Heart left ventricle (tissue), 16 donors: ENCODE measurements around the gene ANKRD40CL. TPM values are rescaled to one million over a fixed set of nuclear protein-coding genes. Genes with fewer than 3 reads are reported as not detected.

Experiments
- ATAC-seq, 4 donors: fragments of 200-7000 bp; cut with Tn5 transposase; one replicate each; pipeline ENCODE4 v1.9.1; 2020 to 2022; ENCODE audit warnings: moderate library complexity in 4 of 4, mild to moderate bottlenecking in 3 of 4, moderate number of reproducible peaks in 1 of 4
- DNase-seq, 5 donors: peaks; one replicate each; pipeline ENCODE4 v3.0.0-alpha.2; 2020
- H3K27ac ChIP-seq, 12 donors: fragments of 200-600 bp; sonication (generic) in 4 of 12; one replicate each; pipeline versions ENCODE4 v1.5.0 to v1.8.0; 2016 to 2022; ENCODE audit warnings: mild to moderate bottlenecking in 2 of 12
- H3K27me3 ChIP-seq, 9 donors: fragments of 200-600 bp; sonication (generic) in 2 of 9; one replicate each; pipeline versions ENCODE4 v1.5.1 to v1.8.0; 2016 to 2022; ENCODE audit warnings: mild to moderate bottlenecking in 3 of 9
- H3K36me3 ChIP-seq, 9 donors: fragments of 200-600 bp; sonication (generic) in 2 of 9; one replicate each; pipeline versions ENCODE4 v1.5.0 to v1.8.0; 2018 to 2022; ENCODE audit warnings: mild to moderate bottlenecking in 2 of 9
- H3K4me1 ChIP-seq, 12 donors: fragments of 200-600 bp; sonication (generic) in 4 of 12; one replicate each; pipeline versions ENCODE4 v1.5.0 to v1.8.0; 2016 to 2022; ENCODE audit warnings: mild to moderate bottlenecking in 3 of 12
- H3K4me3 ChIP-seq, 12 donors: fragments of 200-600 bp; sonication (generic) in 4 of 12; one replicate each; pipeline versions ENCODE4 v1.5.0 to v1.8.0; 2017 to 2022; ENCODE audit warnings: mild to moderate bottlenecking in 9 of 12, moderate library complexity in 4 of 12
- H3K9me3 ChIP-seq, 12 donors: fragments of 200-600 bp; sonication (generic) in 4 of 12; one replicate each; pipeline versions ENCODE4 v1.5.0 to v1.8.0; 2016 to 2022; ENCODE audit warnings: mild to moderate bottlenecking in 1 of 12
- POLR2A ChIP-seq, 2 donors: fragments of 450-650 bp; IDR thresholded peaks; one replicate each; pipeline ENCODE4 v1.6.1; 2017; ENCODE audit warnings: antibody characterized with exemption in 2 of 2, mild to moderate bottlenecking in 2 of 2, moderate library complexity in 2 of 2
- WGBS, 4 donors: extraction: QIAGEN DNeasy Blood & Tissue Kit in 2 of 4; methylation state at CpG; one replicate each; pipeline versions ENCODE4 v1.1.5 to v1.1.7; 2013 to 2018; 5-methylcytosine and 5-hydroxymethylcytosine counted together
- intact Hi-C, 10 donors: fragments of 100-400 bp; cut with DNase I; formaldehyde crosslinking; loops; one replicate each; pipeline versions ENCODE4 v1.11.1 to v1.14.2; 2022
- polyA plus RNA-seq, 2 donors: library from polyadenylated mRNA; stranded (reverse); fragments of 200-250 nt; gene quantifications; one replicate each; pipeline ENCODE4 v1.2.3, GENCODE V29; 2013
- total RNA-seq, 9 donors: library from RNA; depleted of rRNA in 2 of 9; stranded (reverse); fragments of >200 nt in 2 of 9; fragmentation: NEBNext Ultra II Directional in 3 of 9; extraction: Animal tissue kit (Norgen Biotek cat#: 25700) in 3 of 9; gene quantifications; one replicate each; pipeline versions ENCODE4 v1.1.0 to v1.2.4, GENCODE V29; 2016 to 2023
- TF ChIP-seq, protein P1 (sequence below), 12 donors: fragments of 200-600 bp; sonication (generic) in 4 of 12; IDR thresholded peaks; one replicate each; pipeline versions ENCODE4 v1.5.0 to v1.8.0; 2018 to 2022; ENCODE audit warnings: antibody characterized with exemption in 12 of 12, mild to moderate bottlenecking in 5 of 12
- donor health status: ischemic (EF 13 %, LVEDD 7.1; RV severe dilation, severe dysfunction).
- donor health status: healthy with polysubstance abuse.
- donor health status: DM: no; HTN: yes; CAD: no.
- donor health status: DM: no; HTN: no; CAD: no.
- donor health status: ischemic (EF 25% LVEDD 6.9; RV normal size, moderate dysfunction).
- donor health status: ischemic (EF 25% LVEDD 5.7; RV mildly dilated, moderate dysfunction).
- donor health status: healthy.
- donor health status: DM: yes; HTN: yes; CAD: no.
- donor health status: ischemic (EF 35%, LVEDD 5.7; RV mildly dilated, moderate dysfunction).
- donor health status: nonischemic (EF 11% LVEDD 7.7; RV severe dilation, severe dysfunction).
- donor health status: DM: yes; HTN: yes; CAD: no.
- donor health status: PGD.
- donor health status: ischemic (EF 29% LVEDD 5.4; RV normal size, mild dysfunction).
- donor health status: nonischemic (EF 23%, LVEDD 6.1; RV moderate dilation, normal function).

The ANKRD40CL gene
- total and polyA plus RNA-seq, 11 donors, result not detected

- Histone ChIP-seq H3K36me3 (no peaks in the 10 kb centered on the region), H3K4me3 (peak overlapping the region in 2 of 12 donors; percentile 1 to 72), H3K4me1 (peaks cover 8 to 77% (median 63%) of the 10 kb centered on the region in 12 donors), H3K27ac (no peak overlapping the region), H3K9me3 (no peaks in the 10 kb centered on the region), H3K27me3 (no peaks in the 10 kb centered on the region)
- 38 to 53% (median 49%) methylated on average over 3 of the region's 3 CpGs for WGBS, 4 donors
- intact Hi-C loops, result no loop called here
- TF ChIP-seq, protein P1, sequence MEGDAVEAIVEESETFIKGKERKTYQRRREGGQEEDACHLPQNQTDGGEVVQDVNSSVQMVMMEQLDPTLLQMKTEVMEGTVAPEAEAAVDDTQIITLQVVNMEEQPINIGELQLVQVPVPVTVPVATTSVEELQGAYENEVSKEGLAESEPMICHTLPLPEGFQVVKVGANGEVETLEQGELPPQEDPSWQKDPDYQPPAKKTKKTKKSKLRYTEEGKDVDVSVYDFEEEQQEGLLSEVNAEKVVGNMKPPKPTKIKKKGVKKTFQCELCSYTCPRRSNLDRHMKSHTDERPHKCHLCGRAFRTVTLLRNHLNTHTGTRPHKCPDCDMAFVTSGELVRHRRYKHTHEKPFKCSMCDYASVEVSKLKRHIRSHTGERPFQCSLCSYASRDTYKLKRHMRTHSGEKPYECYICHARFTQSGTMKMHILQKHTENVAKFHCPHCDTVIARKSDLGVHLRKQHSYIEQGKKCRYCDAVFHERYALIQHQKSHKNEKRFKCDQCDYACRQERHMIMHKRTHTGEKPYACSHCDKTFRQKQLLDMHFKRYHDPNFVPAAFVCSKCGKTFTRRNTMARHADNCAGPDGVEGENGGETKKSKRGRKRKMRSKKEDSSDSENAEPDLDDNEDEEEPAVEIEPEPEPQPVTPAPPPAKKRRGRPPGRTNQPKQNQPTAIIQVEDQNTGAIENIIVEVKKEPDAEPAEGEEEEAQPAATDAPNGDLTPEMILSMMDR (IDR thresholded peaks at IDR 0.05), result no peak
- TF ChIP-seq POLR2A (IDR thresholded peaks at IDR 0.05), result no peak
- ATAC-seq (no peak), DNase-seq (no peak)
Observed at GRCh38 chr17:50722746-50723145, 44.6 kb downstream of the ANKRD40CL start.

GRCh38 chr17:50721194-50722010 lies 45.9 kb downstream of the ANKRD40CL start:
- Histone ChIP-seq H3K4me1 (peaks cover 8 to 65% (median 52%) of the 10 kb centered on the region in 12 donors), H3K27ac (peak overlapping the region in 6 of 12 donors; percentile 19 to 99 (median 96)), H3K36me3 (no peaks in the 10 kb centered on the region), H3K4me3 (peak overlapping the region in 11 of 12 donors; percentile 62 to 99 (median 81)), H3K9me3 (no peaks in the 10 kb centered on the region), H3K27me3 (no peaks in the 10 kb centered on the region)
- no peak for DNase-seq
- ATAC-seq, result no peak
- no peak for TF ChIP-seq POLR2A (IDR thresholded peaks at IDR 0.05)
- TF ChIP-seq, protein P1 (IDR thresholded peaks at IDR 0.05), result no peak
- intact Hi-C loops, result no loop called here
- WGBS, 4 donors, result 5 to 7% (median 6%) methylated on average over 7 of the region's 7 CpGs

DNA sequence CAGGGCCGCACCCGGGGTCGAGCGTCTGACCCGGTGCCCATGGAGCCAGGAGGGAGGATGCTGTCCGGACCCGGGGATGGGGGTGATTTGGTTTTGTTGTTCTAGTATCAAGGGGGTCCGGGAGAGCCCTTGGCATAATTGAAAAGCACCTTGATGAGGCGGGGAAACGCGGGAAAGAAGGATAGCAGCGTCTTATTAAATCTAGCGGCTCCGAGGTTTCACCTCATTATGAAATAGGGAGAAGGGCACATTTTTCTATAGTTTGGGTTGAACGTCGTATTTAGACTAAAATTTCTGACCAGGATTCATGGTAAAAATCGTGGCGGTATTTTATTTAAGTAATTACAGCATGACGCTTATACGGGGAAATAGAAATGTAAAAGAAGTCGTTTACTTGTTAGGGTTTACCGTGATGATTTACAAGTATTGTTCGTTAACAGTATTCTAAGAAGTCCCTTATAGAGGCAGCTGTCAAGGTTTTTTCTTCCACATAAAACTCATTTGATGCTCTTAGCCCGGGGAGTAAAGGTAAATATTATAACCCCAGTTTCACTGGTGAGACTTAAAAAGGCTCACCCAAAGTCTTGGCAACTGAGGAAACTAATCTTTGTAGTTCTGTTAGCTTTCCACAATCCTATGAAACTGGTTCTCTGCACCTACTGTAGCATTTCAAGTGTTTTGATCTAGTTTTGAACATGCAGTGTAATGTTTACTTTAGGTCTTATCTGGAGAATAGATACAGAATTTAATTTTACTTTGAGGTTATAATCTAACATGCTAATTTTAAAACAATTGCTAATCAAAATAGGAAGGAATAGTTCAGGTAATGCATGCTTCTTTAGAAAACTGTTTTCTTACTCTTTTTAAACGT lies 47.2 kb downstream of the ANKRD40CL start:
- Histone ChIP-seq H3K4me3 (peak overlapping the region; percentile 62 to 99 (median 78)), H3K36me3 (no peaks in the 10 kb centered on the region), H3K27ac (peak overlapping the region; percentile 90 to 99 (median 96)), H3K27me3 (no peaks in the 10 kb centered on the region), H3K9me3 (no peaks in the 10 kb centered on the region), H3K4me1 (peaks cover 8 to 52% (median 41%) of the 10 kb centered on the region in 12 donors)
- no peak for ATAC-seq
- TF ChIP-seq POLR2A (IDR thresholded peaks at IDR 0.05), result no peak
- 0% methylated on average over 25 of the region's 25 CpGs for WGBS, 4 donors
- DNase-seq, result no peak
- intact Hi-C loops, result no loop called here

DNA sequence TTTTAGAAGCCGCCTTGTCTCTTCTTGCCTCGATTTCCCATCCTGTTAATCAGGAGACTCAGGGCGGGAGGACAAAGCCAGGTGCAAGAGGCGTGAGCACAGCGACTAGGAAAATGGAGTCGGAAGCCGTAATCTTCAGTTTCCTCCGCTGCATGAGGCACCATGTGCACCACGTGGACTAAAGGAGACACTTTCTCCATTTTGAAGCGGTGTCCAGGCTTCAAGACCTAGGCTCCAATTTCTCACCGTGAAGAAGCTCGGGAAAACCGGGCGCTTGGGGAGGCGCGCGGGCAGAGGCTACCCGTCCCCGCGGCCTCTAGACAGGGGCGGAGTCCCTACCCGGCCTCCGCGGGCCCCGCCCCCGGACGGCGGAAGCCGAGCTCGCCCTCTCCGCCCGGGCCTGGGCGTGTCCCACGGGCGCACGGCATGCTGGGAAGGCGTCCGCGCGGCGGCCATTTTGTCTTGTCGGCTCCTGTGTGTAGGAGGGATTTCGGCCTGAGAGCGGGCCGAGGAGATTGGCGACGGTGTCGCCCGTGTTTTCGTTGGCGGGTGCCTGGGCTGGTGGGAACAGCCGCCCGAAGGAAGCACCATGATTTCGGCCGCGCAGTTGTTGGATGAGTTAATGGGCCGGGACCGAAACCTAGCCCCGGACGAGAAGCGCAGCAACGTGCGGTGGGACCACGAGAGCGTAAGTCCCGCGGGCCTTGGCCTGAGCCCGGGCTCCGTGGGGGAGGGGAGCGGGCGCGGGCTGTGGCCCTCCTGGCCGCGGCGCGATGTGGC lies 48.0 kb downstream of the ANKRD40CL start, which contains the start of gene LUC7L3:
Gene LUC7L3, plus strand, starts transcription at position 460 of the 780 bp plus-strand sequence. Its CDS starts 130 bp downstream, at position 590.
- TF ChIP-seq, protein P1 (IDR thresholded peaks at IDR 0.05), result no peak
- TF ChIP-seq POLR2A (IDR thresholded peaks at IDR 0.05), result peak in 1 of 2 donors; percentile 73

More for the DNA sequence above, 48.0 kb downstream of the ANKRD40CL start, which contains the start of gene LUC7L3:
- Histone ChIP-seq H3K4me1 (peaks cover 8 to 51% (median 39%) of the 10 kb centered on the region in 12 donors), H3K27me3 (no peaks in the 10 kb centered on the region), H3K36me3 (no peaks in the 10 kb centered on the region), H3K9me3 (no peaks in the 10 kb centered on the region), H3K27ac (peak within 1 kb of the TSS; percentile 90 to 99 (median 96)), H3K4me3 (peak within 1 kb of the TSS; percentile 62 to 99 (median 78))
- intact Hi-C loops, result no loop called here
- WGBS, 4 donors, result 2 to 3% (median 2%) methylated on average over 43 to 76 of the region's 76 CpGs
- peak; percentile 95 to 97 (median 96) for DNase-seq
- peak; percentile 92 to 99 (median 98) for ATAC-seq
